ENCODE measurements around the gene MXD3.
"Not testable (repeated sequence)": the region's sequence is repeated elsewhere in the genome, so short reads cannot be mapped to it uniquely, and the experiment has no call there.

Gene MXD3

GRCh38 chr5:177343000-177343399, 31.3 kb upstream of the MXD3 start:
- not testable (repeated sequence) for DNase-seq

GRCh38 chr5:177339107-177339638, 27.5 kb upstream of the MXD3 start:
- no peak for DNase-seq

GRCh38 chr5:177338251-177339106, 26.8 kb upstream of the MXD3 start:
- DNase-seq: no peak

- no peak for DNase-seq
Observed at GRCh38 chr5:177336603-177337494, 25.2 kb upstream of the MXD3 start.

GRCh38 chr5:177336112-177336511, 24.4 kb upstream of the MXD3 start:
- DNase-seq: no peak

GRCh38 chr5:177335701-177336065, 24.0 kb upstream of the MXD3 start:
- DNase-seq: no peak

- no peak for DNase-seq
Observed at GRCh38 chr5:177334781-177335700, 23.3 kb upstream of the MXD3 start.

- no peak for DNase-seq
Observed at GRCh38 chr5:177334155-177334551, 22.5 kb upstream of the MXD3 start.

- DNase-seq: no peak
Observed at GRCh38 chr5:177333420-177334154, 21.9 kb upstream of the MXD3 start.

GRCh38 chr5:177332896-177333260, 21.2 kb upstream of the MXD3 start:
- no peak for DNase-seq

- no peak for DNase-seq
Observed at GRCh38 chr5:177332031-177332895, 20.6 kb upstream of the MXD3 start.

GRCh38 chr5:177330991-177331842, 19.5 kb upstream of the MXD3 start:
- no peak for DNase-seq

GRCh38 chr5:177329883-177330282, 18.2 kb upstream of the MXD3 start:
- no peak for DNase-seq

- DNase-seq: no peak
Observed at GRCh38 chr5:177328545-177329231, 17.0 kb upstream of the MXD3 start.

- no peak for DNase-seq
Observed at GRCh38 chr5:177327539-177328522, 16.1 kb upstream of the MXD3 start.

GRCh38 chr5:177325868-177326381, 14.2 kb upstream of the MXD3 start:
- no peak for DNase-seq

GRCh38 chr5:177320879-177321278, 9.2 kb upstream of the MXD3 start:
- no peak for DNase-seq
